GM21619 (cell line): ENCODE data around the gene RMP24.
A peak's percentile ranks its signal among the peaks of the same experiment; 100 is the strongest.
"Not testable (repeated sequence)": the region's sequence is repeated elsewhere in the genome, so short reads cannot be mapped to it uniquely, and the experiment has no call there.

Experiments used
- ATAC-seq: cut with Tn5 transposase; IDR thresholded peaks from one replicate; pipeline ENCODE4 v1.9.1; 2021; ENCODE audit not compliant: unreplicated experiment

Gene RMP24

GRCh38 chr18:35967866-35968265 lies 4.6 kb upstream of the RMP24 start:
- ATAC-seq: not testable (repeated sequence)

- no peak for ATAC-seq
These were observed 4.1 kb upstream of the RMP24 start for GRCh38 chr18:35968278-35968880.

- ATAC-seq: no peak
These were observed 2.8 kb upstream of the RMP24 start for GRCh38 chr18:35969676-35970075.

- ATAC-seq: peak; percentile 11
These were observed 750 bp upstream of the RMP24 start for GRCh38 chr18:35971661-35972196.

- no peak for ATAC-seq
These were observed 1.2 kb downstream of the RMP24 start for GRCh38 chr18:35973650-35974049.

GRCh38 chr18:35974181-35974580 lies 1.7 kb downstream of the RMP24 start:
- no peak for ATAC-seq

GRCh38 chr18:35979112-35979511 lies 6.6 kb downstream of the RMP24 start:
- ATAC-seq: no peak

GRCh38 chr18:35982409-35983114 lies 10.1 kb downstream of the RMP24 start:
- no peak for ATAC-seq

- ATAC-seq: no peak
These were observed 10.7 kb downstream of the RMP24 start for GRCh38 chr18:35983147-35983546.

GRCh38 chr18:35983818-35984217 lies 11.3 kb downstream of the RMP24 start:
- no peak for ATAC-seq

- no peak for ATAC-seq
These were observed 19.2 kb downstream of the RMP24 start for GRCh38 chr18:35991696-35992095.

- no peak for ATAC-seq
These were observed 20.5 kb downstream of the RMP24 start for GRCh38 chr18:35993013-35993412.

GRCh38 chr18:35998967-35999366 lies 26.5 kb downstream of the RMP24 start:
- no peak for ATAC-seq

- ATAC-seq: no peak
These were observed 27.4 kb downstream of the RMP24 start for GRCh38 chr18:35999925-36000324.

- no peak for ATAC-seq
These were observed 34.5 kb downstream of the RMP24 start for GRCh38 chr18:36006997-36007396.

- ATAC-seq: no peak
These were observed 36.7 kb downstream of the RMP24 start for GRCh38 chr18:36009214-36009613.

GRCh38 chr18:36012891-36013290 lies 40.4 kb downstream of the RMP24 start:
- no peak for ATAC-seq

GRCh38 chr18:36015629-36016028 lies 43.1 kb downstream of the RMP24 start:
- ATAC-seq: peak; percentile 91

GRCh38 chr18:36017232-36017631 lies 44.8 kb downstream of the RMP24 start:
- ATAC-seq: no peak

- ATAC-seq: no peak
These were observed 47.8 kb downstream of the RMP24 start for GRCh38 chr18:36020174-36020711.

GRCh38 chr18:36023336-36023735 lies 50.9 kb downstream of the RMP24 start:
- ATAC-seq: no peak

GRCh38 chr18:36024241-36024640 lies 51.8 kb downstream of the RMP24 start:
- not testable (repeated sequence) for ATAC-seq
